Stomach (tissue), 9 donors: Measurements from ENCODE around the gene IL17RE. TPM values are rescaled to one million over a fixed set of nuclear protein-coding genes. Genes with fewer than 3 reads are reported as not detected.
"Not testable (repeated sequence)": the region's sequence is repeated elsewhere in the genome, so short reads cannot be mapped to it uniquely, and the experiment has no call there.

ENCODE experiments used
- DNase-seq, 2 donors: peaks; one replicate each; pipeline versions ENCODE4 v3.0.0 to v3.0.0-alpha.2; 2013 to 2019
- H3K27ac ChIP-seq, 5 donors: fragments of 200-600 bp in 4 of 5; sonication (generic) in 4 of 5; one replicate each; pipeline ENCODE4 v1.5.1; 2013 to 2019; ENCODE audit warnings: mild to moderate bottlenecking in 1 of 5, moderate library complexity in 1 of 5
- H3K27me3 ChIP-seq, 3 donors: fragments of 200-600 bp; sonication (generic); one replicate each; pipeline ENCODE4 v1.5.1; 2017 to 2019; ENCODE audit warnings: mixed run types in 1 of 3
- H3K36me3 ChIP-seq, 4 donors: fragments of 200-600 bp; sonication (generic); 1 replicate in 3 of 4; 2 replicates in 1 of 4; pipeline ENCODE4 v1.5.1; 2016 to 2019
- H3K4me1 ChIP-seq, 4 donors: fragments of 200-600 bp; sonication (generic); one replicate each; pipeline ENCODE4 v1.5.1; 2016 to 2019
- H3K4me3 ChIP-seq, 4 donors: fragments of 200-600 bp; sonication (generic) in 3 of 4; one replicate each; pipeline ENCODE4 v1.5.1; 2016 to 2019; ENCODE audit warnings: mild to moderate bottlenecking in 1 of 4
- H3K9me3 ChIP-seq, 4 donors: fragments of 200-600 bp; sonication (generic); one replicate each; pipeline ENCODE4 v1.5.1; 2016 to 2019
- CTCF ChIP-seq, 7 experiments: fragments of 450-650 bp in 4 of 7; fragments of 200-600 bp in 3 of 7; sonication (generic) in 3 of 7; IDR thresholded peaks; one replicate each; pipeline ENCODE4 v1.5.1; 2016 to 2019; ENCODE audit warnings: antibody characterized with exemption in 7 of 7, control low read depth in 2 of 7, mild to moderate bottlenecking in 1 of 7
- EP300 ChIP-seq: sonication (generic); formaldehyde crosslinking; IDR thresholded peaks from one replicate; pipeline ENCODE4 v1.6.1; 2017; ENCODE audit warnings: antibody characterized with exemption
- POLR2A ChIP-seq, 4 donors: fragments of 450-650 bp; IDR thresholded peaks; one replicate each; pipeline ENCODE4 v1.6.1; 2016; ENCODE audit warnings: antibody characterized with exemption in 4 of 4, control low read depth in 2 of 4, mild to moderate bottlenecking in 1 of 4, moderate library complexity in 1 of 4
- POLR2AphosphoS5 ChIP-seq, 3 donors: sonication (generic); formaldehyde crosslinking; IDR thresholded peaks; one replicate each; pipeline ENCODE4 v1.6.1; 2016; ENCODE audit warnings: antibody characterized with exemption in 3 of 3
- WGBS, 5 donors: extraction: QIAGEN DNeasy Blood & Tissue Kit in 3 of 5; methylation state at CpG; one replicate each; pipeline versions ENCODE4 v1.1.5 to v1.1.7; 2013 to 2018; 5-methylcytosine and 5-hydroxymethylcytosine counted together
- intact Hi-C: fragments of 100-400 bp; cut with DNase I; formaldehyde crosslinking; loops from one replicate; pipeline ENCODE4 v1.15.1; 2023; ENCODE audit warnings: low total_unique reads
- polyA plus RNA-seq, 3 donors: library from polyadenylated mRNA; stranded (reverse); fragments of 200-250 nt; gene quantifications; one replicate each; pipeline ENCODE4 v1.2.3, GENCODE V29; 2013
- total RNA-seq, 5 donors: library from RNA; depleted of rRNA; stranded (reverse); fragments of >200 nt; gene quantifications; one replicate each; pipeline versions ENCODE4 v1.1.0 to v1.2.3, GENCODE V29; 2014 to 2016
- donor health status: healthy with polysubstance abuse.
- donor health status: Bipolar disorder and iron deficiency.
- donor health status: healthy.

IL17RE gene
- total and polyA plus RNA-seq, 8 donors, result 10.3 to 301 (median 40.7) TPM

GRCh38 chr3:9863058-9863772, 39.4 kb upstream of the IL17RE start:
- Histone ChIP-seq H3K4me1 (peaks cover 14 to 43% (median 24%) of the 10 kb centered on the region in 4 donors), H3K36me3 (no peaks in the 10 kb centered on the region), H3K9me3 (no peaks in the 10 kb centered on the region), H3K27ac (peak overlapping the region in 4 of 5 donors; percentile 35 to 86 (median 74)), H3K27me3 (no peaks in the 10 kb centered on the region), H3K4me3 (peak overlapping the region; percentile 42 to 55 (median 48))
- no peak for DNase-seq
- TF ChIP-seq EP300, result no peak
- no peak for TF ChIP-seq POLR2AphosphoS5 (IDR thresholded peaks at IDR 0.05)
- no peak for TF ChIP-seq CTCF (IDR thresholded peaks at IDR 0.05)
- TF ChIP-seq POLR2A (IDR thresholded peaks at IDR 0.05), result no peak
- WGBS, 5 donors, result 61 to 94% (median 70%) methylated on average over 5 to 22 of the region's 22 CpGs
- intact Hi-C loops, result no loop called here

GRCh38 chr3:9864200-9864927, 38.3 kb upstream of the IL17RE start:
- peak; percentile 48 to 88 for DNase-seq
- peak overlapping the region in 2 of 4 donors; percentile 1 to 18 for H3K4me3 ChIP-seq
- peak overlapping the region in 4 of 5 donors; percentile 68 to 86 (median 76) for H3K27ac ChIP-seq
- H3K27me3 ChIP-seq, result no peaks in the 10 kb centered on the region
- intact Hi-C loops, result no loop called here
- TF ChIP-seq EP300 (no peak), POLR2A (IDR thresholded peaks at IDR 0.05) (no peak), POLR2AphosphoS5 (IDR thresholded peaks at IDR 0.05) (peak in 1 of 3 donors; percentile 17)
- no peaks in the 10 kb centered on the region for H3K36me3 ChIP-seq
- 51 to 60% (median 57%) methylated on average over 15 to 16 of the region's 16 CpGs for WGBS, 5 donors
- H3K4me1 ChIP-seq, result peaks cover 14 to 43% (median 24%) of the 10 kb centered on the region in 4 donors
- no peaks in the 10 kb centered on the region for H3K9me3 ChIP-seq

GRCh38 chr3:9865125-9865637, 37.5 kb upstream of the IL17RE start:
- DNase-seq, H3K36me3 ChIP-seq, H3K9me3 ChIP-seq, intact Hi-C loops, H3K4me3 ChIP-seq, H3K27me3 ChIP-seq: not testable (repeated sequence)
- WGBS, 5 donors, result 80 to 91% (median 88%) methylated on average over 10 of the region's 10 CpGs
- Histone ChIP-seq H3K4me1 (peaks cover 14 to 43% (median 24%) of the 10 kb centered on the region in 4 donors), H3K27ac (peak overlapping the region in 4 of 5 donors; percentile 68 to 86 (median 76))

- Histone ChIP-seq H3K27ac (peak overlapping the region in 4 of 5 donors; percentile 12 to 86 (median 21)), H3K9me3 (no peaks in the 10 kb centered on the region), H3K4me3 (no peak overlapping the region), H3K4me1 (peaks cover 14 to 43% (median 24%) of the 10 kb centered on the region in 4 donors), H3K27me3 (no peaks in the 10 kb centered on the region), H3K36me3 (no peaks in the 10 kb centered on the region)
- intact Hi-C loops, result no loop called here
- TF ChIP-seq CTCF (IDR thresholded peaks at IDR 0.05) (no peak), POLR2AphosphoS5 (IDR thresholded peaks at IDR 0.05) (no peak), POLR2A (IDR thresholded peaks at IDR 0.05) (no peak), EP300 (no peak)
- peak in 1 of 2 donors; percentile 51 for DNase-seq
- WGBS, 5 donors, result 71 to 93% (median 87%) methylated on average over 8 of the region's 8 CpGs
These were observed 36.0 kb upstream of the IL17RE start for GRCh38 chr3:9866639-9867038.

GRCh38 chr3:9867106-9867505, 35.5 kb upstream of the IL17RE start:
- Histone ChIP-seq H3K4me1 (peaks cover 14 to 43% (median 23%) of the 10 kb centered on the region in 4 donors), H3K27ac (peak overlapping the region in 4 of 5 donors; percentile 2 to 86 (median 19)), H3K4me3 (no peak overlapping the region), H3K9me3 (no peaks in the 10 kb centered on the region), H3K36me3 (no peaks in the 10 kb centered on the region), H3K27me3 (no peaks in the 10 kb centered on the region)
- intact Hi-C loops, result no loop called here
- WGBS, 5 donors, result 87 to 94% (median 88%) methylated on average over 12 of the region's 12 CpGs
- TF ChIP-seq CTCF (IDR thresholded peaks at IDR 0.05), result no peak
- no peak for TF ChIP-seq POLR2AphosphoS5 (IDR thresholded peaks at IDR 0.05)
- DNase-seq, result no peak
